Measurements from ENCODE around the gene CBFA2T3.

- TF ChIP-seq CTCF (IDR thresholded peaks at IDR 0.05 in 8 of 11, conservative IDR thresholded peaks at IDR 0.05 in 3 of 11): no peak
- TF ChIP-seq POLR2A (IDR thresholded peaks at IDR 0.05): no peak
- TF ChIP-seq POLR2AphosphoS5 (IDR thresholded peaks at IDR 0.05): no peak
Measured at GRCh38 chr16:88896238-88897070, 80.6 kb downstream of the CBFA2T3 start.

Measured in spleen (tissue), 7 donors.